Trophoblast cell (in vitro differentiated cells and primary cell): ENCODE results near the gene PIR.
A peak's percentile ranks its signal among the peaks of the same experiment; 100 is the strongest.

Experiments
- DNase-seq, 2 donors: peaks; one replicate each; pipeline ENCODE4 v3.0.0-alpha.2; 2016
- H2AFZ ChIP-seq: 2 replicates; pipeline ENCODE4 v1.6.1; 2013; ENCODE audit warnings: low read length, moderate library complexity, mild to moderate bottlenecking; ENCODE audit not compliant: insufficient read depth, poor library complexity
- H2AK5ac ChIP-seq: 2 replicates; pipeline ENCODE4 v1.6.1; 2013; ENCODE audit warnings: mild to moderate bottlenecking, low read length
- H2BK120ac ChIP-seq: 2 replicates; pipeline ENCODE4 v1.6.1; 2013; ENCODE audit warnings: low read length, mild to moderate bottlenecking, moderate library complexity; ENCODE audit not compliant: insufficient read depth, poor library complexity
- H2BK12ac ChIP-seq: 2 replicates; pipeline ENCODE4 v1.6.1; 2013; ENCODE audit warnings: mild to moderate bottlenecking, low read length, moderate library complexity
- H2BK5ac ChIP-seq: 2 replicates; pipeline ENCODE4 v1.6.1; 2013; ENCODE audit warnings: low read length, low read depth, moderate library complexity, mild to moderate bottlenecking; ENCODE audit not compliant: poor library complexity
- H3K14ac ChIP-seq: 2 replicates; pipeline ENCODE4 v1.6.1; 2013; ENCODE audit warnings: mild to moderate bottlenecking, low read length
- H3K18ac ChIP-seq: 2 replicates; pipeline ENCODE4 v1.6.1; 2013; ENCODE audit warnings: mild to moderate bottlenecking, low read length
- H3K23ac ChIP-seq: 2 replicates; pipeline ENCODE4 v1.6.1; 2013; ENCODE audit warnings: low read length
- H3K27ac ChIP-seq: 2 replicates; pipeline ENCODE4 v1.5.1; 2013; ENCODE audit warnings: low read depth, mild to moderate bottlenecking, inconsistent platforms, low read length, moderate library complexity
- H3K27me3 ChIP-seq: 2 replicates; pipeline ENCODE4 v1.6.1; 2013; ENCODE audit warnings: inconsistent platforms, mild to moderate bottlenecking, low read length, moderate library complexity; ENCODE audit not compliant: insufficient read depth
- H3K36me3 ChIP-seq, 2 experiments: 1 replicate in 1 of 2; 2 replicates in 1 of 2; pipeline ENCODE4 v1.6.1; 2013; ENCODE audit warnings: low read length in 2 of 2, mild to moderate bottlenecking in 2 of 2, moderate library complexity in 1 of 2; ENCODE audit not compliant: insufficient read depth in 2 of 2, control insufficient read depth in 1 of 2
- H3K4ac ChIP-seq: 2 replicates; pipeline ENCODE4 v1.6.1; 2013; ENCODE audit warnings: low read depth, mild to moderate bottlenecking, low read length, moderate library complexity
- H3K4me1 ChIP-seq, 2 experiments: 1 replicate in 1 of 2; 2 replicates in 1 of 2; pipeline ENCODE4 v1.6.1; 2013; ENCODE audit warnings: low read length in 2 of 2, mild to moderate bottlenecking in 2 of 2, moderate library complexity in 1 of 2; ENCODE audit not compliant: insufficient read depth in 2 of 2, control insufficient read depth in 1 of 2
- H3K4me2 ChIP-seq: 2 replicates; pipeline ENCODE4 v1.6.1; 2013; ENCODE audit warnings: inconsistent platforms, mild to moderate bottlenecking, low read length, moderate library complexity
- H3K4me3 ChIP-seq: 2 replicates; pipeline ENCODE4 v1.5.1; 2013; ENCODE audit warnings: mild to moderate bottlenecking, low read depth, low read length, inconsistent platforms
- H3K79me1 ChIP-seq: one replicate; pipeline ENCODE4 v1.6.1; 2013; ENCODE audit warnings: low read length
- H3K79me2 ChIP-seq: 2 replicates; pipeline ENCODE4 v1.6.1; 2013; ENCODE audit warnings: low read length, mild to moderate bottlenecking; ENCODE audit not compliant: control insufficient read depth, insufficient read depth, poor library complexity
- H3K9ac ChIP-seq: 2 replicates; pipeline ENCODE4 v1.6.1; 2013; ENCODE audit warnings: mild to moderate bottlenecking, low read length
- H3K9me3 ChIP-seq: 2 replicates; pipeline ENCODE4 v1.6.1; 2013; ENCODE audit warnings: low read depth, mild to moderate bottlenecking, control low read depth, inconsistent platforms, low read length; ENCODE audit not compliant: insufficient read depth
- H4K12ac ChIP-seq: 2 replicates; pipeline ENCODE4 v1.6.1; 2013; ENCODE audit warnings: low read depth, mild to moderate bottlenecking, low read length, moderate library complexity
- H4K8ac ChIP-seq: 2 replicates; pipeline ENCODE4 v1.6.1; 2013; ENCODE audit warnings: low read depth, mild to moderate bottlenecking, low read length, moderate library complexity
- H4K91ac ChIP-seq: one replicate; pipeline ENCODE4 v1.6.1; 2013; ENCODE audit warnings: low read depth, mild to moderate bottlenecking, low read length, moderate library complexity
- WGBS: extraction: QIAGEN DNeasy Blood & Tissue Kit; methylation state at CpG from one replicate; pipeline ENCODE4 v1.1.7; 2013; ENCODE audit warnings: missing lambda C conversion rate; ENCODE audit not compliant: insufficient read length, insufficient coverage; ENCODE audit errors: extremely low coverage; 5-methylcytosine and 5-hydroxymethylcytosine counted together

PIR gene

DNA sequence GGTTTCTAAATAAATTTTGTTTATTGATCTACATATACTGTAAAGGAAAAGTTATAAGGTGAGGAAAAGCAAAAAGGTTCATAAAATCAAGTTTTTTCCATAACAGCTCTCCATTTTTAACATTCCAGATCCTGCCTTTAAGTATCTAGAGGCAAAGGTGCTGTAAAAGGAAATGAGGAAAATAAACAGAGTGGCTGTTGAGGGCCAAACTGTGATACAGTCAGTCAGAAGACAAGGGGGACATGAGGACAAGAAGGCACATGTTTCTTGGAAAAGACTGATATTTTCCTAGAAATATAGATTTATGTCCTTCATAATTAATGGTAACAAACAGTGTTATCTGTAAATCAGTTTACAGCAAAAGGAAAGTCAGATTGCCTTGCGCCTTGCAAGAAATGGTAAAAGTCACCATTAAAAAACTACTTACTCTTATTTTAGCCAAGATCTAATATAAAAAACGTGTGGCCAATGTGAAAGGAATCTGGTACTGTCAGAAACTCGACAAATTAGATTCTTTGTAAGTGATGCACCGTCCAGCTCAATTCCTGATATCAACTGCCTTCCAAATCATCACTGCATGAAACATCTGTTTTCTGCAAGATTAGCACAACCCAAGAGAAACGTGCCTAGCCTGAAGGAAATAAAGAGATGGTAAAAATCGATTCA lies 75.0 kb downstream of the PIR start:
- no CpG with 5 or more reads among the region's 6 CpGs for WGBS
- Histone ChIP-seq H3K4ac (no peak overlapping the region), H3K27ac (no peak overlapping the region), H2BK120ac (no peak overlapping the region), H3K36me3 (no peaks in the 10 kb centered on the region), H3K4me1 (no peaks in the 10 kb centered on the region), H3K23ac (no peak overlapping the region), H3K9me3 (no peaks in the 10 kb centered on the region), H2AK5ac (no peak overlapping the region), H3K79me1 (no peaks in the 10 kb centered on the region), H4K91ac (no peak overlapping the region), H3K18ac (no peak overlapping the region), H2BK12ac (no peak overlapping the region), H4K12ac (no peak overlapping the region), H3K14ac (no peak overlapping the region), H3K4me2 (no peak overlapping the region), H3K79me2 (no peaks in the 10 kb centered on the region), H3K9ac (no peak overlapping the region), H2AFZ (no peak overlapping the region), H2BK5ac (no peak overlapping the region), H3K27me3 (no peaks in the 10 kb centered on the region), H3K4me3 (no peak overlapping the region), H4K8ac (no peak overlapping the region)
- peak in 1 of 2 donors; percentile 41 for DNase-seq

- H2BK12ac ChIP-seq, result no peak overlapping the region
- H2AK5ac ChIP-seq, result no peak overlapping the region
- H3K36me3 ChIP-seq, result no peaks in the 10 kb centered on the region
- DNase-seq, result no peak
- no peak overlapping the region for H2AFZ ChIP-seq
- no CpG with 5 or more reads among the region's 10 CpGs for WGBS
- H3K18ac ChIP-seq, result no peak overlapping the region
- H4K91ac ChIP-seq, result no peak overlapping the region
- no peaks in the 10 kb centered on the region for H3K4me1 ChIP-seq
- H3K4me2 ChIP-seq, result no peak overlapping the region
- no peak overlapping the region for H3K4me3 ChIP-seq
- H4K12ac ChIP-seq, result no peak overlapping the region
- no peaks in the 10 kb centered on the region for H3K9me3 ChIP-seq
- no peak overlapping the region for H2BK120ac ChIP-seq
- no peak overlapping the region for H3K27ac ChIP-seq
- no peaks in the 10 kb centered on the region for H3K27me3 ChIP-seq
- H3K79me1 ChIP-seq, result no peaks in the 10 kb centered on the region
- H3K23ac ChIP-seq, result no peak overlapping the region
- no peaks in the 10 kb centered on the region for H3K79me2 ChIP-seq
- H3K4ac ChIP-seq, result no peak overlapping the region
- no peak overlapping the region for H2BK5ac ChIP-seq
- H3K9ac ChIP-seq, result no peak overlapping the region
- H3K14ac ChIP-seq, result no peak overlapping the region
- no peak overlapping the region for H4K8ac ChIP-seq
Observed at GRCh38 chrX:15416133-15416993, 76.8 kb downstream of the PIR start.

DNA sequence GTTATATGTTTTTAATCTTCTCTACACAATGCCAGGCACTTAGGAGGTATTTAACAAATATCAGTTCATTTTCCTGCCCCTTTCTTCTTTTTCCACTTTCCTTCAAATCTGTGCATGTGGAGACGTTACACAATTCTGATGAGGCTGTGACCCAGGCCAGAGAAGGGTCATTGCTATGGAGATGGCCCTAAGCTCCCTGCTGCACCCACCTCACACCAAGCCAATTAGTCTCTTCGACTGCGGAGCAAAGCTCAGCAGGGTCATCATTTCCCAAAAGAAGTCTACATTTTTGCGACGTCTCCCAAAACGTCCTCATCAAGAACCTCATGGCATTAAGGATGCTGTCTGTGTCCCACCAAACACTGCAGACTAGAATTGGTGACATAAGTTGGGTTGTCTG lies 80.0 kb downstream of the PIR start:
- H4K91ac ChIP-seq, result no peak overlapping the region
- H2BK120ac ChIP-seq, result no peak overlapping the region
- no peak overlapping the region for H3K4me2 ChIP-seq
- H3K36me3 ChIP-seq, result no peaks in the 10 kb centered on the region
- H3K27ac ChIP-seq, result no peak overlapping the region
- no peak overlapping the region for H3K9ac ChIP-seq
- H3K79me1 ChIP-seq, result no peaks in the 10 kb centered on the region
- no peak overlapping the region for H3K23ac ChIP-seq
- no peak overlapping the region for H4K8ac ChIP-seq
- H3K4me3 ChIP-seq, result no peak overlapping the region
- H2AK5ac ChIP-seq, result no peak overlapping the region
- no peak overlapping the region for H2BK5ac ChIP-seq
- H3K4ac ChIP-seq, result no peak overlapping the region
- DNase-seq, result no peak
- WGBS, result no CpG with 5 or more reads among the region's 6 CpGs
- no peak overlapping the region for H4K12ac ChIP-seq
- no peak overlapping the region for H2AFZ ChIP-seq
- H3K79me2 ChIP-seq, result no peaks in the 10 kb centered on the region
- no peak overlapping the region for H3K14ac ChIP-seq
- no peak overlapping the region for H3K18ac ChIP-seq
- H2BK12ac ChIP-seq, result no peak overlapping the region
- no peaks in the 10 kb centered on the region for H3K27me3 ChIP-seq
- no peaks in the 10 kb centered on the region for H3K9me3 ChIP-seq
- H3K4me1 ChIP-seq, result no peaks in the 10 kb centered on the region

GRCh38 chrX:15410947-15411346 lies 82.2 kb downstream of the PIR start:
- WGBS, result no CpG with 5 or more reads among the region's 2 CpGs
- no peak overlapping the region for H3K23ac ChIP-seq

More at GRCh38 chrX:15410947-15411346, 82.2 kb downstream of the PIR start:
- Histone ChIP-seq H3K79me2 (no peaks in the 10 kb centered on the region), H2AK5ac (no peak overlapping the region), H3K4me2 (no peak overlapping the region), H2BK5ac (no peak overlapping the region), H2BK12ac (no peak overlapping the region), H2AFZ (no peak overlapping the region), H2BK120ac (no peak overlapping the region), H3K79me1 (no peaks in the 10 kb centered on the region), H3K27me3 (no peaks in the 10 kb centered on the region), H3K27ac (no peak overlapping the region), H3K18ac (no peak overlapping the region), H3K14ac (no peak overlapping the region), H3K9ac (no peak overlapping the region), H3K4me3 (no peak overlapping the region), H3K36me3 (no peaks in the 10 kb centered on the region), H4K12ac (no peak overlapping the region), H3K4ac (no peak overlapping the region), H4K91ac (no peak overlapping the region), H3K9me3 (no peaks in the 10 kb centered on the region), H4K8ac (no peak overlapping the region), H3K4me1 (no peaks in the 10 kb centered on the region)
- DNase-seq, result no peak
